Measurements from ENCODE around the gene VSIG8. TPM values are rescaled to one million over a fixed set of nuclear protein-coding genes. Genes with fewer than 3 reads are reported as not detected.

The VSIG8 gene
- total and polyA plus RNA-seq, 2 of the 8 experiments (the other 6 are each of a cell fraction or from before 2014, with no cell fraction given): not detected

- Histone ChIP-seq H3K27ac (ENCODE audit: low read depth, low read length) (no peak overlapping the region), H2BK5ac (ENCODE audit: low read depth, low read length) (no peak overlapping the region), H4K91ac (replicated peaks; ENCODE audit: insufficient read length, low read length) (no peak overlapping the region), H3K9ac (replicated peaks in 1 of 4; ENCODE audit: extremely low read depth in 1 of 4, low read depth in 3 of 4, low read length in 3 of 4) (no peak overlapping the region), H4K20me1 (replicated peaks in 1 of 2; ENCODE audit: control insufficient read depth in 1 of 2, insufficient read depth in 2 of 2, low read length in 2 of 2) (no peaks in the 10 kb centered on the region), H3K79me1 (ENCODE audit: low read depth, low read length) (no peaks in the 10 kb centered on the region), H3K23ac (ENCODE audit: insufficient read length) (no peak overlapping the region), H3K27me3 (replicated peaks in 1 of 4; ENCODE audit: control insufficient read depth in 3 of 4, extremely low read depth in 1 of 4, insufficient read depth in 3 of 4, low read length in 3 of 4) (no peaks in the 10 kb centered on the region; a peak in 1 of 7 replicates), H3K14ac (ENCODE audit: insufficient read length) (no peak overlapping the region), H2BK120ac (replicated peaks; ENCODE audit: low read depth, low read length) (no peak overlapping the region), H2AK5ac (ENCODE audit: low read depth, low read length) (no peak overlapping the region), H3K36me3 (ENCODE audit: control insufficient read depth in 2 of 4, insufficient read depth in 4 of 4, low read length in 3 of 4) (no peaks in the 10 kb centered on the region), H2AFZ (ENCODE audit: low read length) (no peak overlapping the region), H2BK15ac (ENCODE audit: low read length) (no peak overlapping the region), H3K4me3 (ENCODE audit: extremely low read depth in 1 of 4, insufficient read depth in 2 of 4, low read depth in 3 of 4, low read length in 4 of 4) (no peak overlapping the region), H2BK12ac (ENCODE audit: low read depth, low read length) (no peak overlapping the region), H3K18ac (ENCODE audit: extremely low read depth, low read length) (no peak overlapping the region), H3K4me1 (replicated peaks in 1 of 4; ENCODE audit: control insufficient read depth in 3 of 4, insufficient read depth in 4 of 4, low read length in 3 of 4) (no peaks in the 10 kb centered on the region; a peak in 1 of 7 replicates), H3K4ac (replicated peaks; ENCODE audit: insufficient read length, low read depth, low read length) (no peak overlapping the region), H3K9me3 (ENCODE audit: insufficient read depth in 2 of 2, low read depth in 1 of 2, low read length in 1 of 2) (no peaks in the 10 kb centered on the region), H3K79me2 (ENCODE audit: control insufficient read depth in 1 of 2, insufficient read depth in 2 of 2, low read length in 2 of 2) (no peaks in the 10 kb centered on the region), H4K5ac (ENCODE audit: insufficient read length, low read depth, low read length) (no peak overlapping the region), H3K4me2 (ENCODE audit: insufficient read depth in 1 of 2, low read depth in 2 of 2, low read length in 2 of 2) (no peak overlapping the region), H3K23me2 (ENCODE audit: low read depth, low read length) (no peaks in the 10 kb centered on the region), H3K56ac (replicated peaks; ENCODE audit: insufficient read length, low read depth, low read length) (no peak overlapping the region), H2BK20ac (ENCODE audit: low read length) (no peak overlapping the region), H4K8ac (ENCODE audit: extremely low read depth, insufficient read depth, low read length) (no peak overlapping the region)
- ChIA-PET POLR2A (ENCODE audit: partially characterized antibody) (interaction anchor here (0.8 kb wide), 1 partner anchor 54 kb away, joined by 3 read pairs; no protein-coding TSS in a partner anchor), CTCF (ENCODE audit: partially characterized antibody) (interaction anchor here (1.0 to 14.8 kb wide), 7 partner anchors 8 to 141 kb away, joined by 3 to 111 read pairs (median 6); no protein-coding TSS in a partner anchor)
- 84% methylated on average over 14 of the region's 14 CpGs; no CpG with 5 or more reads in 1 of the 2 experiments for WGBS, 2 experiments (ENCODE audit: extremely low coverage in 1 of 2, insufficient coverage in 1 of 2, insufficient read length in 1 of 2, insufficient replicate concordance in 2 of 2, low coverage in 1 of 2, low lambda C conversion rate in 2 of 2, missing lambda C conversion rate in 1 of 2)
- FAIRE-seq (no peak), DNase-seq (ENCODE audit: low read depth in 1 of 2, low spot score in 2 of 2) (no peak)
- TF ChIP-seq CHD1 (IDR thresholded peaks at IDR 0.05; ENCODE audit: low read depth, low read length) (no peak), RFX5 (IDR thresholded peaks at IDR 0.05; ENCODE audit: borderline replicate concordance, low read depth, low read length) (no peak)
Observed at GRCh38 chr1:159866905-159867663, 4.6 kb upstream of the VSIG8 start.
